NCI-H446 treated with DMSO at 0.1 percent for 48 hours (cell line): ENCODE measurements around the gene OR2V1.
"Not testable (repeated sequence)": the region's sequence is repeated elsewhere in the genome, so short reads cannot be mapped to it uniquely, and the experiment has no call there.

ENCODE experiments used
- DNase-seq: peaks from one replicate; lab custom pipeline; 2025; lab: John Stamatoyannopoulos, UW

OR2V1 gene, protein sequence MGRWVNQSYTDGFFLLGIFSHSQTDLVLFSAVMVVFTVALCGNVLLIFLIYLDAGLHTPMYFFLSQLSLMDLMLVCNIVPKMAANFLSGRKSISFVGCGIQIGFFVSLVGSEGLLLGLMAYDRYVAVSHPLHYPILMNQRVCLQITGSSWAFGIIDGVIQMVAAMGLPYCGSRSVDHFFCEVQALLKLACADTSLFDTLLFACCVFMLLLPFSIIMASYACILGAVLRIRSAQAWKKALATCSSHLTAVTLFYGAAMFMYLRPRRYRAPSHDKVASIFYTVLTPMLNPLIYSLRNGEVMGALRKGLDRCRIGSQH

DNA sequence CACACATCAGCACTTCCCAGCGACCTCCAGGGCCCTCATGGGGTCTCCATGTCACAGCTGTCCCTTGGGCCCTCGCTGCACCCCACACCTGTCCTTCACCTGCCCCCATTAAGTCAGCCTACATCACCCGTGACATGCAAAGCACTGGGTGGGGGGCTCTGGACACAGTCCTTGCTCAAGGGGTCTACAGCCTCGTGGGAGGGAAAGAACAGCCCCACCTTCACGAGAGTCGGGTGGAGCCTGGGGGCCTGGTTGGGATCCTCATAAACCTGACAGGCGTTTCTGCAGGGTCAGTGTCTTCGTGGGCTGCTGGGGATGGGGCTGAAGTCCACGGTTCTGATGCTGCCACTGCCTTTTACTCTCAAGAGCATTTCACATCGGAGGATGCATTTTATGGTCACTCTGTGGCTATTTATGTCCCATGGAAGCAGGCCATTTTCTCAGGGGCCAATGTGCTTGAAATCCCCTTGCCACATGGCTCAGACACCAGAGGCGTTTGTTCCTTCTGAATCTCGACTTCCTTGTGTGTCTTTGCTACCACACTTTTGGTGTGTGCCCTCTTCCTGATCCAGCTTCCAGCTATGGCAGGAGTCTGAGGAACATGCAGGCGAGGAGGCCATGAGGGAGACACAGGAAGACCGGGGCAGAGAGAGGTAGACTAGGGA is at the start of gene OR2V1:
Gene OR2V1 (minus strand): TSS at position 338 of the 665 bp plus-strand sequence. CDS start 5,865 bp downstream, outside the sequence.
- DNase-seq = no peak

DNA sequence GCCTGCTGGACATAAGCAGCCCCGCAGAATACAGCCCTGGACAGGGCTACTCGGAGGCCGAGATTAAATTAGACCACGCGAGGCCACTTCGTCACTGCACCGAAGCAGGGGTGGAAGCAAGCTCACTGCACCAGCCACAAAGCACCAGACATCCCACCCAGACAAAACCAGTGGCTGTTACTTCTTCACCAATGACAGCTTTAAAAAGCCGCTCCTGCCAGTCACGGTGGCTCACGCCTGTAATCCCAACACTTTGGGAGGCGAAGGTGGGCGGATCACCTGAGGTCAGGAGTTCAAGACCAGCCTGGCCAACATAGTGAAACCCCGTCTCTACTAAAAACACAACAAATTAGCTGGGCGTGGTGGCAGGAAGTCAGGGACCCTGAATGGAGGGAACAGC is 46.6 kb upstream of the OR2V1 start:
- DNase-seq = not testable (repeated sequence)

DNA sequence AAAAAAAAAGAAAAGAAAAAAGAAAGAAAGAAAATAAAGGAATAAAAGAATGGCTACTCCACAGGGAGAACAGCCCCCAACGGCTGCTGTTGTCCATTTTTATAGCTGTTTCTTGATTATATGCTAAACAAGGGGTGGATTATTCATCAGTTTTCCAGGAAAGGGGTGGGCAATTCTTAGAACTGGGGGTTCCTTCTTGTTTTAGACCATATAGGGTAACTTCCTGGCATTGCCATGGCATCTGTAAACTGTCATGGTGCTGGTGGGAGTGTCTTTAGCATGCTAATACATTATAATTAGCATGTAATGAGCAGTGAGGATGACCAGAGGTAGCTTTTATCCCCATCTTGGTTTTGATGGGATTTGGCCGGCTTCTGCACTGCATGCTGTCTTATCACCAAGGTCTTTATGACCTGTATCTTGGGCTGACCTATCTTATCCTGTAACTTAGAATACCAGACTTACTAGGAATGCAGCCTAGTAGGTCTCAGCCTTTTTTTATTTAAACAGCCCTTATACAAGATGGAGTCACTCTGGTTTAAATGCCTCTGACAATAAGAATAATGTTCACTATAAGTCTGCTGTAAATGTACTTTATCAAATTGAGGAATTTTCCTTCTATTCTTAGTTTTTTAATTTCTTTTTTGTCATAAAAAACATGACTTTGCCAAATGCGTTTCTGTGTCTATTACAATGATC is 45.4 kb upstream of the OR2V1 start:
- no peak for DNase-seq

DNA sequence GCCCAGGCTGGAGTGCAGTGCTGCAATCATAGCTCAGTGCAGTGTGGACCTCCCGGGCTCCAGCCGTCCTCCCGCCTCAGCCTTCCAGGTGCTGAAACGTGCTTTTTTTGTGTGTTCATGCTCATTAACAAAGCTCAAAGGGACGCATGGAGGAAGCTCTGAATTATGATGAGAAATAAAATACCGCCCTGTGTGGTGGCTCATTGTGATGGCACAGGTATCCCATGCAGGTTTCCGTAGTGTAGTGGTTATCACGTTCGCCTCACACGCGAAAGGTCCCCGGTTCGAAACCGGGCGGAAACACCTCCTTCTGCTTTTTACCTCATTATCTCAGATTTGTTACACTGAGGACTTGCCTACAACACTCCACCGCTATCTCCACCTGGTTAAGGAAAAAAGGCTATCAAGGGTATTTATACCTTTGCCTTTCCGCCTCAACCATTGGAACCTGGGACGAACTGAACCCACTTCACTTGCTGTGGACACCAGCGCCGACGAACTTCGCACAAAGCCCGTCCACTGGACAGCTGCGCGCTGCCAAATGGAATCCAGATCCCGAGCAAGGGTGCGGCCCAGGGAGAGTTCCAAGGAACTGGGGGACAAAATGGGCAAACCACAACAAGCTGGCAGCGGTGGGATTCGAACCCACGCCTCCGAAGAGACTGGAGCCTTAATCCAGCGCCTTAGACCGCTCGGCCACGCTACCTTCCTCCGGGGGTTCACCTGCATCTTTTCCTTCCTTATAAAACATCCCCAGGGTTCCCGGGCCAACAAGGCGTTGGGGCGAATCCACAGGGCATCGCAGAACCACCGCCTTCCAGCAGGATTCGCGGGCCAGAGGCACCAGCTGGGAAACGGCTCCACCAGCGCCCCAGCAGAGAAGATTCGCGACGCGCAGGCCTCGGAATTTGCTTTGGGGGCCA is 42.7 kb upstream of the OR2V1 start:
- no peak for DNase-seq

DNA sequence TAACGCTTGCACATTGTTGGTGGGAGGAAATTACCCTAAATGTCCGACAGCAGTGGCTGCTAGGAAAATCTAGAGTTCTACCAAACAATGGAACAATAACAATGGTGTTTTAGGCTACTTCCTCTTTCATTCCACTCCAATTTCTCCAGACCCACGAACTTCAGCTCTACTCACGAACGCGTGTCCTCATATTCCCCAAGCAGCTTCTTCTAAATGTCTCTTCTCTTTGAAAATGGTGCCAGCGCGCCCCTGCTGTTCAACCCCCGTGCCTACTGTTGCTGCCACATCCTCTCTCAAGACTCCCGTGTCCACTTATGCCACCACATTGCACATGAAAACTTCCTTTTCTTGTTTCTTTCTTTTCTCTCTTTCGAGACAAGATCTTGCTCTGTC is 42.1 kb upstream of the OR2V1 start:
- DNase-seq = no peak

DNA sequence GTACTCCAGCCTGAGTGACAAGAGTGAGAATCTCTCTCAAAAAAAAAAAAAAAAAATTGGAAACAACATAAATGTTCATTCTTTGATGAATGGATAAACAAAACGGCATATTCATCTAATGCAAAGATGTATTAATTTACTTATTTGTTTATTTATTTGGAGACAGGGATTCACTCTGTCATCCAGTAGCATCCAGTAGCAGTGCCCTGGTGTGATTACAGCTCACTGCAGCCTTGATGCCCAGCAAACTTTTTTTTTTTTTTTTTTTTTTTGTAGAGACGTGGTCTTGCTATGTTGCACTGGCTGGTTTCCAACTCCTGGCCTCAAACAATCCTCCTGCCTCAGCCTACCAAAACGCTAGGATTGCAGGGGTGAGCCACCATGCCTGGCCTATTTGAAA is 40.8 kb upstream of the OR2V1 start:
- DNase-seq = no peak

DNA sequence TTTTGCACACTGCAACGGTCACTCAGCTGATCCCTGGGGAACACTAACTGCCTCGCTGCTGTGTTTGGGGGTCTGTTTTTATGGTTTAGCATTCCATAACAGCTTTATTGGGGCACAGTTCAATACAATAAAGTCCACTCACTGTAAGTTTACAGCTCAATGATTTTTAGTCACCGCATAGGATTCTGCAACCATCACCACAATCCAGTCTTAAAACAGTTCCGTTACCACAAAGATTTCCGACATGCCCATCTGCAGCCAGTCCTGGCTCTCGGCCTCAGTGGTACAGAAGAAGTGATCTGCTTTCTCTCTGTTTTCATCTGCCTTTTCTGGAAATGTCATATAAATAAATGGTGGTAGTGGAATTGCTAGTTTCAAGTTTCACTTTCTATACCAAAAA is 40.0 kb upstream of the OR2V1 start:
- DNase-seq = no peak

DNA sequence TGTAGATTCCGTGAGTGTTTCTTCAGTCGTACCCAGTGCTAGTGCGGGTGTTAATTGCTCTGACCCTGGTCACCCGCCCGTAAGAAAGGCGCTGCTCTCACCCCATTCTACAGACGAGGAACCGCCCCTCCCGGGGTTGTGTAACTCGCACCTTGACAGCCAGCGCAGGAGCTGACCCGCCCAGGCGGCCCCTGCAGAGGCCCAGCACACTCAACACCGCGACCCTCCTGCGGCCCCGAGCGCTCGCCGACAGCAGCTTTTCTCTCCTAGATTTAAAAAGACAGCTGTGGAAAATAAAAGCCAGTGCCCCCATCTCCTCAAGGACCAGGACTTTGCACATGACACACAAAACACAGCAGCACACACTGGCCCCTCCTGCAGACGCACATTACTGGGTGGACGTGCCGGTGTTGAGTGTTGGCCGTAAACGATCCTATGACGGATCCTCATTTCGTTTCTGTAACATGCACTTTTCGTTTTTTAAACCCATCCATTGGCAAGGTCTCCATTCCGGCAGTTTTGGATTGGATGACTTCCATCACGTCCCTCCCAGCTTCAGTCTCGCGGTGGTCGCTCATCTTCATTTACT is 39.4 kb upstream of the OR2V1 start:
- no peak for DNase-seq

DNA sequence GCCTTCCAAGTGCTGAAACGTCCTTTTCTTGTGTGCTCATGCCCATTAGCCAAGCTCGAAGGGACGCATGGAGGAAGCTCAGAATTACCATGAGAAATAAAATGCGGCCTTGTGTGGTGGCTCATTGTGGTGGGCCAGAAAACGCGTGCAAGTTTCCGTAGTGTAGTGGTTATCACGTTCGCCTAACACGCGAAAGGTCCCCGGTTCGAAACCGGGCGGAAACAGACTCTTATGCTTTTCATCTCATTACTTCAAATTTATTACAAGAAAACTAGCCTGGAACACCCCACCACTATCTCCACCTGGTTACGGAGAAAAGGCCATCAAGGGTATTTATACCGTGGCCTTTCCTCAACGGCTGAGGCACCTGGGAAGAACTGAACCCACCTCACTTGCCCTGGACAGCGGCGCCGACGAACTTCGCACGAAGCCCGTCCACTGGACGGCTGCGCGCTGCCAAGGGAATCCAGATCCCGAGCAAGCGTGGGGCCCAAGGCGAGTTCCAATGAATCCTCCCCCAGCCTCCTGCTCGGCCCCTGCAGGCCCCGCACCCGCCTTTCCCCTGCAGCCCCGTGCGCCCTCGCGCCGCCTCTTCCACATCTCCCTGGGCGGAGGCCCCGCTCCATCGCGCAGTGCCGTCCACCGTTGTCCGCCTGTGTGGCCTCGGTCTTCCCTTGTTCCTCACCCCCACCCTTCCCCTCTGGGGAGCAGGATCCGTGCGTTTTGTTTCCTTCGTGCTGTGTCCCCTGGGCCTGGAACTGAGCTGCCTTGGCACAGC is 38.7 kb upstream of the OR2V1 start:
- DNase-seq = peak; percentile 41

DNA sequence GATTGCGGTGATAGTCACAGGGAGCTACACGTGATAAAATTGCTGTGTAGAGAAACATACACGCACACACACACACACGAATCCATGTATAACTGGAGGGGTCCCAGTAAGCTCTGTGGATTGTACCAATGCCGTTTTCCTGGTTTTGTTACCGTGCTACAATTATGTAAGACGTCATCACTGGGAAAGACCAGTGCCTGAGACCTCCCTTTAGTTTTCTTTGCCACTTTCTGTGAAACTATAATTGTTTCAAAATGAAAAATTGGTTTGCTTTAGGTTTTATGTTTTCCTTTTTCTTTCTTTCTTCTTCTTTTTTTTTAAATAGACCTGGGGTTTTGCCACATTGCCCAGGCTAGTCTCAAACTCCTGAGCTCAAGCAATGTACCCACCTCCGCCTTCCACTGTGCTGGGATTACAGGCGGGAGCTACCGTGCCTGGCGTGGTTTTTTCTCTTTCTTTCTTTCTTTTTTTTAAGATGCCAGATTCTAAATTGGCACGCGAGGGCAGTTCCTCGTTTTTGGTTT is 37.7 kb upstream of the OR2V1 start:
- no peak for DNase-seq

DNA sequence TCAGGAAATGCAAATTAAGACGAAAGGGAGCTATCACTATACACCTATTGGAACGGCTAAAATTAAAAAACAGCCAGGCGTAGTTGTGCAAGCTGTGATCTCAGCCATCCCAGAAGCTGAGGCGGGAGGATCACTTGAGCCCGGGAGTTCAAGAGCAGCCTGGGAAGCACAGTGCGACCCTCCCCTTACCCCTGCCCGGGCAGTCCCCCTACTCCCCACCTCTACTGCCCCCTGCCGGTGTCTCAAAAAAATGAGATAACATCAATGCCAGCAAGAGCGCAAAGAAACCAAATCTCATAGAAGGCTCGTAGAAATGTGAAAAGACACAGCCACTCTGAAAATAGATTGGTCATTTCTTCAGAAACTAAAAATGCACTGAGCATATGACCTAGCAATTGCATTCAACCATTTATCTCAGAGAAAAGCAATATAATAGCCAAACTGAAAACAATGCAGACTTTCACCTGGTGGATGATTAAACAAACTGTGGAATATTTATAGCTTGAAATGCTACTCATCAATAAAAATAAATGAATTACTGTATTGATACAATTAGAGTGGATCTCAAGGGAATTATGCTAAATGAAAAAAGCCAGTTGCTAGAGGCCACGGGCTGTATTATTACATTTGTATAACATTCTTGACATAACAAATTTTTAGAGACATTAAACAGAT is 37.0 kb upstream of the OR2V1 start:
- peak; percentile 12 for DNase-seq

DNA sequence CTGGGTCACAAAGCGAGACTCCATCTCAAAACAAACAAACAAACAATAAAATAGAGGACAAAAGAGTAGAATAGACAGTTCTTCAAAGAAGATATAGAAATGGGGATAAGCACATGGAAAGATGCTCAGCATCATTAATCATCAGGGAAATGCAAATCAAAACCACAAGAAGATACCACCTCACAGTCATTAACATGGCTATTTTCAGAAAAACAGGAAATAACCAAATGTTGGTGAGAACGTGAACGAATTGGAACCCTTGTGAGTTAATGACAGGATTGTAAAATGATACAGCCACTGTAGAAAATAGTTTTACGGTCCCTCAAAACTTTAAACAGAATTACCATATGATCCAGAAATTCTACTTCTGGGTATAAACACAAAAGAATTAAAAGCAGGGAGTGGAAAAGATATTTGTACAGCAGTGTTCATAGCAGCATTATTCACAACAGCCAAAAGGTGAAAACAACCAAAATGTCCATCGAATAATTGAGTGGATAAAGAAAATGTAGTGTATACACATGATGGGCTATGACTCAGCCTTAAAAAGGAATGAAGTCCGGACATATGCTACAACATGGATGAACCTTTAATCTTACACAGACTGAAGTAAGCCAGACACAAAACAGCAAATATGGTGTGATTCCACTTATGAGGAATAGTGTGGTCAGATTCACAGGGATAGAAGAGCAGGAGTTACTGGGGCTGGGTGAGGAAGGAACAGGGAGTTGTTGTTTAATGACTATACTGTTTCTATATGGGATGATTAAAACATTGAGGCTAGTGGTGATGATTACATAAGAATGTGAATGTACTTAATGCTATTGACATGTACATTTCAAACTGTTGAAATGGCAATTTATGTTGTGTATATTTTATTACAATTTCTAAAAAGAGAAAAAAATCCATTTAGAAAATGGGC is 36.1 kb upstream of the OR2V1 start:
- DNase-seq = no peak

DNA sequence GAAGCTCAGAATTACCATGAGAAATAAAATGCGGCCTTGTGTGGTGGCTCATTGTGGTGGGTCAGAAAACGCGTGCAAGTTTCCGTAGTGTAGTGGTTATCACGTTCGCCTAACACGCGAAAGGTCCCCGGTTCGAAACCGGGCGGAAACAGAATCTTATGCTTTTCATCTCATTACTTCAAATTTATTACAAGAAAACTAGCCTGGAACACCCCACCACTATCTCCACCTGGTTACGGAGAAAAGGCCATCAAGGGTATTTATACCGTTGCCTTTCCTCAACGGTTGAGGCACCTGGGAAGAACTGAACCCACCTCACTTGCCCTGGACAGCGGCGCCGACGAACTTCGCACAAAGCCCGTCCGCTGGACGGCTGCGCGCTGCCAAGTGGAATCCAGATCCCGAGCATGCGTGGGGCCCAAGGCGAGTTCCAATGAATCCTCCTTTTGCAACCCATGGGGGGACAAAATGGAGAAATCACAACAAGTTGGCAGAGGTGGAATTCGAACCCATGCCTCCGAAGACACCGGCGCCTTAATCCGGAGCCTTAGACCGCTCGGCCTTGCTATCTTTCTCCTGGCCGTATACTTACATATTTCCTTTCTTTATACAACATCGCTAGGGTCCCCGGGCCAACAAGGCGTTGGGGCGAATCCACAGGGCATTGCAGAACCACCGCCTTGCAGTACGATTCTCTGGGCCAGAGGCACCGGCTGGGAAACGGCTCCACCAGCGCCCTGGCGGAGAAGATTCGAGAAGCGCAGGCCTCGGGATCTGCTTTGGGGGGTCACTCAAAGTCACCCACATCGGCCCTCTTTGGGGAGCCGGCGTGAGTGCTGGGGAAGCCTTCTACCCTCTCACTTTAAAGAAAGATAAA is 33.3 kb upstream of the OR2V1 start:
- DNase-seq = no peak

DNA sequence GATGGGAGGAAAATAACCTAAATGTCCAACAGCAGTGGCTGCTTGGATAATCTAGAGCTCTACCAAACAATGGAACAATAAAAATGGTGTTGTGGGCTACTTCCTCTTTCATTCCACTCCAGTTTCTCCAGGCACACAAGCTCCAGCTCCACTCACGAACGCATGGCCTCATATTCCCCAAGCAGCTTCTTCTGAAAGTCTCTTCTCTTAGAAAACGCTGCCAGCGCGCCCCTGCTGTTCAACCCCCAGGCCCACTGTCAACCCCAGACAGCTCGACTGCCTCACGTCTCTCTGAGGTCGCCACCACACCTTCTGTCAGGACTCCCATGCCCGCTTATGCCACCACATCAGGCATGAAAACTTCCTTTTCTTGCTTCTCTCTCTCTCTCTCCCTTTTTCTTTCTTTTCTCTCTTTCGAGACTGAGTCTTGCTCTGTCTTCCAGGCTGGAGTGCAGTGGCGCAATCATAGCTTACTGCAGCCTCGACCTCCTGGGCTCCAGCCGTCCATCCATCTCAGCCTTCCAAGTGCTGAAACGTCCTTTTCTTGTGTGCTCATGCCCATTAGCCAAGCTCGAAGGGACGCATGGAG is 32.6 kb upstream of the OR2V1 start:
- no peak for DNase-seq

DNA sequence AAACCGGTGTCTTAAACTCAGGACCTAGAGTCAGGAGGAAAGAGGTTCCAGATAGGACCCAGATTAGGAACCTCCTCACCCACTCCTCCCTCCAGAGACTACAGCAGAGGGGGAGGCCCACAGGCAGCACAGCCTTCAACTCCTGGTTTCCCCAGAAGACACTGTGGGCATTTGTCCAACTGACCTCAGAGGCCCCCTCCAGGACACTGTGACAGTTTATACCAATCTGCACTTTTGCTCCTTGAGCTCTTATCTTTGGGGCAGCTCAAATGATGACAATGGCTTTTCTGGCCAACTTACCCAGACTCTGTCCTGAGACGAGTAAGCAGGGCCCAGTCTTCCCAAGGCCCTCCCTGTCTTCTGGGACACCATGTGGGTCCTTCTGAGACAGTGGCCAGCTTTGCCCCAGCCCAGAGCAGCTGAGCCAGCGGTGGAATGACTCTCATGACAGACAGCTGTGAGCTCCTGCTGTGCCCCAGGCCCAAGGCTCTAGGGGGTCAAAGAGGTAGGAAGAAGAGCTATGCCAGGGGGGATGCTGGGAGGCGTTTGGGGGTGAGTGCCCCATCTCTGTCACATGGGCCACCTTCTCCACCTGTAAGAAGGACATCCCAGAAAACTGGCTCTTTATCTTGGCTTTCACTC is 30.7 kb upstream of the OR2V1 start:
- no peak for DNase-seq

DNA sequence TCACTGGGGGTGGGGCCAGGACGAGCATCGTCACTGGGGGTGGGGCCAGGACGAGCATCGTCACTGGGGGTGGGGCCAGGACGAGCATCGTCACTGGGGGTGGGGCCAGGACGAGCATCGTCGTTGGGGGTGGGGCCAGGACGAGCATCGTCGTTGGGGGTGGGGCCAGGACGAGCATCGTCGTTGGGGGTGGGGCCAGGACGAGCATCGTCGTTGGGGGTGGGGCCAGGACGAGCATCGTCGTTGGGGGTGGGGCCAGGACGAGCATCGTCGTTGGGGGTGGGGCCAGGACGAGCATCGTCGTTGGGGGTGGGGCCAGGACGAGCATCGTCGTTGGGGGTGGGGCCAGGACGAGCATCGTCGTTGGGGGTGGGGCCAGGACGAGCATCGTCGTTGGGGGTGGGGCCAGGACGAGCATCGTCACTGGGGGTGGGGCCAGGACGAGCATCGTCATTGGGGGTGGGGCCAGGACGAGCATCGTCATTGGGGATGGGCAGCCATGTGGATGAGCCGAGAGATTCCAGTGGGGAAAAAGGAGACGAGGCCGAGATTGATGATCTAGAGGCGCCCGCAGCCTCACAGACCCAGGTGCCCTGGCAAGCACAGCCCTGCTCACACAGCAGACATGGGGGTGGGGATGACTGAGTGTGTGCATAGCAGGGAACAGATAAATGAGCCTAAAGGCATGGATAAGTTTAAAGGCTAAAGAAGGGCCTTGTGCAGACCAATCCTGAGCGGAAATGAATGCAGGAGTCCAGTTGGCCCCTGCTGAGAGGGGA is 30.0 kb upstream of the OR2V1 start:
- peak; percentile 48 for DNase-seq
